Measurements from ENCODE around the gene DNASE1L3.

DNASE1L3 gene, protein sequence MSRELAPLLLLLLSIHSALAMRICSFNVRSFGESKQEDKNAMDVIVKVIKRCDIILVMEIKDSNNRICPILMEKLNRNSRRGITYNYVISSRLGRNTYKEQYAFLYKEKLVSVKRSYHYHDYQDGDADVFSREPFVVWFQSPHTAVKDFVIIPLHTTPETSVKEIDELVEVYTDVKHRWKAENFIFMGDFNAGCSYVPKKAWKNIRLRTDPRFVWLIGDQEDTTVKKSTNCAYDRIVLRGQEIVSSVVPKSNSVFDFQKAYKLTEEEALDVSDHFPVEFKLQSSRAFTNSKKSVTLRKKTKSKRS

DNA sequence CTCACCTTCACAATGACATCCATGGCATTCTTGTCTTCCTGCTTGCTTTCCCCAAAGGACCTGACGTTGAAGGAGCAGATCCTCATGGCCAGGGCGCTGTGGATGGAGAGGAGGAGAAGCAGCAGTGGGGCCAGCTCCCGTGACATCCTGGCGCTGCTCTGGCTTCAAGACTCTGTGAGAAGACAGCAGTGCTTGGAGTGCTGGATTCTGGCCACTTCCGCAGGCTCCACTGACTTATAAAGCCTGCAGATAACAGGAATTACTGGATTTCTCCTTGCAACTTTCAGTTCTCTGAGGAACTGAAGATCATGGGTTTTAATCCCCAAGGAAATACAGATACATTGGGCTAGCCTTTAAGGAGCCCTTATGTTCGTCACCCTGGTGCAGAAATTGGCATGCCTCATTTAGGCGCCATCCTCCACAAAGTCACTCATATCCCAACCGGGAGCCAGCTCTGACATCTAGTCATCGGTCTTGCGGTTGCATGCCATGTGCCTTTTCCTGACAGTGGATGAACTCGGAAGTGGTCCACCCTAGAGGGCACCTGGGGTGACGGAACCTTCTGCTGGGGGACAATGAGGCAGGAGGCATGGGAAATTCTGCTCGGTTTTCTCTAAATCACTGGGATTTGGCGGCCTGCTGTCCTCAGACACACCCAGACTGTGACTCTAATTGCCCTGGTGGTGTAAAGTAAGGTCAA lies at the start of gene DNASE1L3:
DNASE1L3 (minus strand) TSS at position 212 of the 700 bp plus-strand sequence; CDS start at position 146, 66 bp downstream.
- Histone ChIP-seq H3K27ac (no peak within 1 kb of the TSS), H3K4me3 (peak within 1 kb of the TSS; percentile 6)
- peak; percentile 47 for DNase-seq (ENCODE audit: low spot score)
- TF ChIP-seq, protein P1, sequence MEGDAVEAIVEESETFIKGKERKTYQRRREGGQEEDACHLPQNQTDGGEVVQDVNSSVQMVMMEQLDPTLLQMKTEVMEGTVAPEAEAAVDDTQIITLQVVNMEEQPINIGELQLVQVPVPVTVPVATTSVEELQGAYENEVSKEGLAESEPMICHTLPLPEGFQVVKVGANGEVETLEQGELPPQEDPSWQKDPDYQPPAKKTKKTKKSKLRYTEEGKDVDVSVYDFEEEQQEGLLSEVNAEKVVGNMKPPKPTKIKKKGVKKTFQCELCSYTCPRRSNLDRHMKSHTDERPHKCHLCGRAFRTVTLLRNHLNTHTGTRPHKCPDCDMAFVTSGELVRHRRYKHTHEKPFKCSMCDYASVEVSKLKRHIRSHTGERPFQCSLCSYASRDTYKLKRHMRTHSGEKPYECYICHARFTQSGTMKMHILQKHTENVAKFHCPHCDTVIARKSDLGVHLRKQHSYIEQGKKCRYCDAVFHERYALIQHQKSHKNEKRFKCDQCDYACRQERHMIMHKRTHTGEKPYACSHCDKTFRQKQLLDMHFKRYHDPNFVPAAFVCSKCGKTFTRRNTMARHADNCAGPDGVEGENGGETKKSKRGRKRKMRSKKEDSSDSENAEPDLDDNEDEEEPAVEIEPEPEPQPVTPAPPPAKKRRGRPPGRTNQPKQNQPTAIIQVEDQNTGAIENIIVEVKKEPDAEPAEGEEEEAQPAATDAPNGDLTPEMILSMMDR (IDR thresholded peaks at IDR 0.05) = no peak

DNA sequence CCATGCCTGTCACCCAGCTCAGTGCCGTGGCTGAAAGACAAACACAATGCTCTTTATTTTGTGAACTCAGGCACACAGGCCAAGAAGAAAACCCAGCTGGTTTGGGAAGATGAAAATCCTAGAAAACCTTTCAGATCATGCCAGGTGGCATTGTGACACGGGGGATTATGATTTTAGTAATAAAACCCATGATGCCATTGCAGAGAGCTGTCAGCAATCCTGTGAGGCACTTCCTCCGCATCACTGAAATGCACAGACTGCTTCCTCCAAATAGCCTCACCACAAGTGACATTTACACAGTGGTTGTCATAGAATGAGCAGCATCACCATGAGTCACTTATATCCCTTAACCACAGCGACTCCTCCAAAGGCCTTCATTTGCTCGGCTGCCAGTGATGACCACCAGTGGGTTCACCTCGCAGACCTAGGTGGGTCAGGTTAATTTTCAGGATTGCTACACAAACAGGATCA lies 49.5 kb upstream of the DNASE1L3 start:
- H3K27ac ChIP-seq = no peak overlapping the region
- no peak overlapping the region for H3K4me3 ChIP-seq
- TF ChIP-seq, protein P1 (IDR thresholded peaks at IDR 0.05) = no peak
- no peak for DNase-seq (ENCODE audit: low spot score)

DNA sequence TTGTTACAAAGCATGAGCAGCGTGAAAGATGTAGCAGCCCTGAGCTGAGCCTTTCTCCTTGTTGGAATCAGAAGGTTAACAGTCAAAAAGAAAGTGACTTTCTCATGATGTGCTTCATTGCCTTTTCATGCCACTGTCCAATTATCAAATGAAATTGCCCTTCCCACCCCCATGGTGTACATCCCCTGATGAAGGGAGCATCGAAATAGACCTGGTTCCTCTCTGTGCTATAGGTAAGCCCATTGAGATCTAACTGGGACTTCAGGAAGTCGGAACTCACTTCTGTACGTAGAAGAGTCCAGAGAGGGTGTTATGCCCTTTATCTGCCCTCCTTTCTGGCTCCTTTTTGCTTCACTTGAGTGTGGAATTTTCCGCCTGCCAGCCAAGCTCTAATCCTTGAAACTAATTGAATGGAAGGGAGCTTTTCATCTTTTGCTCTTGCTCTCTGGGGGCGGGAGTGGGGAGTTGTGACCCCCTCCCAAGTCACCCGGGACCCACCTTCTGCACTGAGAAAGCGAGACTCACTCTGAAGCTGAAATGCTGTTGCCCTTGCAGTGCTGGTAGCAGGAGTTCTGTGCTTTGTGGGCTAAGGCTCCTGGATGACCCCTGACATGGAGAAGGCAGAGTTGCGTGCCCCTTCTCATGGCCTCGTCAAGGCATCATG lies 47.8 kb upstream of the DNASE1L3 start:
- no peak for DNase-seq (ENCODE audit: low spot score)
- no peak overlapping the region for H3K4me3 ChIP-seq
- no peak overlapping the region for H3K27ac ChIP-seq
- TF ChIP-seq, protein P1 (IDR thresholded peaks at IDR 0.05) = no peak

GRCh38 chr3:58256511-58256910 lies 45.7 kb upstream of the DNASE1L3 start:
- Histone ChIP-seq H3K27ac (no peak overlapping the region), H3K4me3 (no peak overlapping the region)
- no peak for DNase-seq (ENCODE audit: low spot score)
- TF ChIP-seq, protein P1 (IDR thresholded peaks at IDR 0.05) = no peak

GRCh38 chr3:58256061-58256460 lies 45.3 kb upstream of the DNASE1L3 start:
- Histone ChIP-seq H3K27ac (no peak overlapping the region), H3K4me3 (no peak overlapping the region)
- no peak for DNase-seq (ENCODE audit: low spot score)
- TF ChIP-seq, protein P1 (IDR thresholded peaks at IDR 0.05) = no peak

GRCh38 chr3:58254144-58254543 lies 43.4 kb upstream of the DNASE1L3 start:
- TF ChIP-seq, protein P1 (IDR thresholded peaks at IDR 0.05) = no peak
- no peak overlapping the region for H3K4me3 ChIP-seq
- DNase-seq (ENCODE audit: low spot score) = no peak
- no peak overlapping the region for H3K27ac ChIP-seq

Measured in coronary artery (tissue), 2 donors.